Measurements from ENCODE around the gene BRD4.

Gene BRD4

GRCh38 chr19:15371786-15372380, 39.5 kb upstream of the BRD4 start:
- Histone ChIP-seq H3K9me3 (replicated peaks in 1 of 2; ENCODE audit: control insufficient read depth in 2 of 2, insufficient read depth in 1 of 2, low read depth in 1 of 2, low read length in 2 of 2) (no peaks in the 10 kb centered on the region), H3K14ac (ENCODE audit: low read length) (no peak overlapping the region), H2BK120ac (ENCODE audit: low read depth, low read length) (no peak overlapping the region), H2BK15ac (ENCODE audit: low read length) (no peak overlapping the region), H3K79me1 (ENCODE audit: low read depth, low read length) (peaks cover 16% of the 10 kb centered on the region), H2BK5ac (ENCODE audit: low read length) (no peak overlapping the region), H2AK5ac (ENCODE audit: low read depth, low read length) (no peak overlapping the region), H4K8ac (ENCODE audit: low read depth, low read length) (no peak overlapping the region), H3K36me3 (replicated peaks in 1 of 2; ENCODE audit: control insufficient read depth in 2 of 2, insufficient read depth in 2 of 2, low read length in 2 of 2) (peaks cover 52 to 86% of the 10 kb centered on the region in 2 donors), H4K91ac (ENCODE audit: low read depth, low read length, poor library complexity) (no peak overlapping the region), H3K18ac (ENCODE audit: low read length) (no peak overlapping the region), H2BK12ac (ENCODE audit: low read length) (no peak overlapping the region), H3K9ac (ENCODE audit: low read depth, low read length, poor library complexity) (no peak overlapping the region), H3K4me2 (ENCODE audit: insufficient read depth, low read length, poor library complexity, severe bottlenecking) (no peak overlapping the region), H3K4me3 (ENCODE audit: low read length in 2 of 2) (no peak overlapping the region), H3K27me3 (ENCODE audit: control insufficient read depth in 3 of 3, insufficient read depth in 3 of 3, low read depth in 1 of 3, low read length in 3 of 3) (no peaks in the 10 kb centered on the region), H2AFZ (ENCODE audit: low read length) (no peak overlapping the region), H3K23ac (ENCODE audit: low read depth, low read length, poor library complexity) (no peak overlapping the region), H3K4ac (ENCODE audit: low read length) (no peak overlapping the region), H3K27ac (replicated peaks; ENCODE audit: low read length) (no peak overlapping the region), H3K4me1 (ENCODE audit: control insufficient read depth in 2 of 2, insufficient read depth in 1 of 2, low read depth in 1 of 2, low read length in 2 of 2) (no peaks in the 10 kb centered on the region)
- WGBS, 2 donors (ENCODE audit: extremely low coverage in 2 of 2, insufficient read length in 2 of 2, insufficient replicate concordance in 1 of 2), result no CpG with 5 or more reads among the region's 17 CpGs
- no peak for DNase-seq (ENCODE audit: low spot score)

- H3K36me3 ChIP-seq (replicated peaks in 1 of 2; ENCODE audit: control insufficient read depth in 2 of 2, insufficient read depth in 2 of 2, low read length in 2 of 2), result peaks cover 52 to 93% of the 10 kb centered on the region in 2 donors
- no peak overlapping the region for H3K4me2 ChIP-seq (ENCODE audit: insufficient read depth, low read length, poor library complexity, severe bottlenecking)
These were observed 38.8 kb upstream of the BRD4 start for GRCh38 chr19:15371119-15371518.

GRCh38 chr19:15369594-15369891, 37.2 kb upstream of the BRD4 start:
- peaks cover 62 to 96% of the 10 kb centered on the region in 2 donors for H3K36me3 ChIP-seq (replicated peaks in 1 of 2; ENCODE audit: control insufficient read depth in 2 of 2, insufficient read depth in 2 of 2, low read length in 2 of 2)
- no peak overlapping the region for H3K9ac ChIP-seq (ENCODE audit: low read depth, low read length, poor library complexity)

More at GRCh38 chr19:15371119-15371518, 38.8 kb upstream of the BRD4 start:
- peak overlapping the region; percentile 76 for H3K18ac ChIP-seq (ENCODE audit: low read length)
- no peak overlapping the region for H3K27ac ChIP-seq (replicated peaks; ENCODE audit: low read length)
- H2BK120ac ChIP-seq (ENCODE audit: low read depth, low read length), result no peak overlapping the region
- H4K91ac ChIP-seq (ENCODE audit: low read depth, low read length, poor library complexity), result no peak overlapping the region
- WGBS, 2 donors (ENCODE audit: extremely low coverage in 2 of 2, insufficient read length in 2 of 2, insufficient replicate concordance in 1 of 2), result no CpG with 5 or more reads among the region's 7 CpGs
- no peak overlapping the region for H3K4ac ChIP-seq (ENCODE audit: low read length)
- no peak overlapping the region for H2AFZ ChIP-seq (ENCODE audit: low read length)
- H4K8ac ChIP-seq (ENCODE audit: low read depth, low read length), result no peak overlapping the region
- no peaks in the 10 kb centered on the region for H3K4me1 ChIP-seq (ENCODE audit: control insufficient read depth in 2 of 2, insufficient read depth in 1 of 2, low read depth in 1 of 2, low read length in 2 of 2)
- no peaks in the 10 kb centered on the region for H3K27me3 ChIP-seq (ENCODE audit: control insufficient read depth in 3 of 3, insufficient read depth in 3 of 3, low read depth in 1 of 3, low read length in 3 of 3)
- no peak overlapping the region for H2BK12ac ChIP-seq (ENCODE audit: low read length)
- H3K4me3 ChIP-seq (ENCODE audit: low read length in 2 of 2), result no peak overlapping the region
- H3K9ac ChIP-seq (ENCODE audit: low read depth, low read length, poor library complexity), result no peak overlapping the region
- H3K14ac ChIP-seq (ENCODE audit: low read length), result no peak overlapping the region
- H2BK5ac ChIP-seq (ENCODE audit: low read length), result no peak overlapping the region
- no peak overlapping the region for H3K23ac ChIP-seq (ENCODE audit: low read depth, low read length, poor library complexity)
- no peak overlapping the region for H2BK15ac ChIP-seq (ENCODE audit: low read length)
- H3K79me1 ChIP-seq (ENCODE audit: low read depth, low read length), result peaks cover 16% of the 10 kb centered on the region
- no peak overlapping the region for H2AK5ac ChIP-seq (ENCODE audit: low read depth, low read length)
- no peaks in the 10 kb centered on the region for H3K9me3 ChIP-seq (replicated peaks in 1 of 2; ENCODE audit: control insufficient read depth in 2 of 2, insufficient read depth in 1 of 2, low read depth in 1 of 2, low read length in 2 of 2)
- no peak for DNase-seq (ENCODE audit: low spot score)

DNA sequence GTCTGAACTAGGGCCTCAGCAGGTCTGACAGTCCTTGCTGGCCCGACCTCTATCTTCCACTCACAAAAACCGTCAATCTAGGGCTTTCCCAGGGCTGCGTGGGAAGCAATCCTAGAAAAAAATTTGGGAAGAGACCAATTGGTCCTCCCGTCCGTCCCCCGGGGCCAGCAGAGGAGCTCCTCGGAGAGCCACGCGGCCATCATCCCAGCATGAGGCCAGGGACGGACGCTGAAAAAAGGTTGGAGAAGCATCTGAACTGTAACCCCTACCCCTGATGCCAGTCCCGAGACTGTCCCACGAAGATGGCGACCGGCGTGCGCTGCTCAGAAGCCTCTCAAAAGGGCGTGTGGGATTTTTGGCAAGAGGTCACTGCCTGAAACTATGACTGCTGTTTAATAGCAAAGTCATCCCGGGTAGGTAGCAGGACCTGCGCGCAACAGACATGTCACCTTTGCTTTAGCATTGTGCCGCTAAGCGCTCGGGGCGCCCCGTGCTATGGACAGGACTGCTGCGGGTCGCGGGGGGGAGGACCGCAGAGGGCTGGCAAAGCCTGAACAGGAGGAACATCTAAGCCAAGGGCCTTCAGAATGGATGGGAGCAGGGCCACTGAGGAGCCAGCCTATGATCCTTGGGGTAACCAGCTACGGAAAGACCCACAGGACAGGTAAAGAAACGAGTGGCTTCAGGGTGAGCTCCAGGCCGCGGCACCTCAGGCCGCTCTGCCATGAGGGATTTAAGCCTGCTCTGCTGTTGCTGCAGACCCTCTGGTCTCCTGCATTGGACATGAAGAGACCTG, 36.7 kb upstream of the BRD4 start:
- Histone ChIP-seq H3K14ac (ENCODE audit: low read length) (peak overlapping the region; percentile 6), H2AK5ac (ENCODE audit: low read depth, low read length) (no peak overlapping the region), H2BK12ac (ENCODE audit: low read length) (no peak overlapping the region), H4K8ac (ENCODE audit: low read depth, low read length) (no peak overlapping the region), H3K79me1 (ENCODE audit: low read depth, low read length) (peaks cover 14% of the 10 kb centered on the region), H3K23ac (ENCODE audit: low read depth, low read length, poor library complexity) (no peak overlapping the region), H2BK5ac (ENCODE audit: low read length) (no peak overlapping the region), H2BK120ac (ENCODE audit: low read depth, low read length) (no peak overlapping the region), H2BK15ac (ENCODE audit: low read length) (no peak overlapping the region), H3K9me3 (replicated peaks in 1 of 2; ENCODE audit: control insufficient read depth in 2 of 2, insufficient read depth in 1 of 2, low read depth in 1 of 2, low read length in 2 of 2) (peaks cover 2 to 9% of the 10 kb centered on the region in 2 donors), H3K4me3 (ENCODE audit: low read length in 2 of 2) (no peak overlapping the region), H3K18ac (ENCODE audit: low read length) (no peak overlapping the region), H3K27ac (replicated peaks; ENCODE audit: low read length) (no peak overlapping the region), H3K36me3 (replicated peaks in 1 of 2; ENCODE audit: control insufficient read depth in 2 of 2, insufficient read depth in 2 of 2, low read length in 2 of 2) (peaks cover 62 to 97% of the 10 kb centered on the region in 2 donors), H2AFZ (ENCODE audit: low read length) (no peak overlapping the region), H3K4ac (ENCODE audit: low read length) (no peak overlapping the region), H4K91ac (ENCODE audit: low read depth, low read length, poor library complexity) (no peak overlapping the region), H3K4me2 (ENCODE audit: insufficient read depth, low read length, poor library complexity, severe bottlenecking) (no peak overlapping the region), H3K27me3 (ENCODE audit: control insufficient read depth in 3 of 3, insufficient read depth in 3 of 3, low read depth in 1 of 3, low read length in 3 of 3) (no peaks in the 10 kb centered on the region), H3K9ac (ENCODE audit: low read depth, low read length, poor library complexity) (no peak overlapping the region), H3K4me1 (ENCODE audit: control insufficient read depth in 2 of 2, insufficient read depth in 1 of 2, low read depth in 1 of 2, low read length in 2 of 2) (no peaks in the 10 kb centered on the region)
- no peak for DNase-seq (ENCODE audit: low spot score)
- no CpG with 5 or more reads among the region's 35 CpGs for WGBS, 2 donors (ENCODE audit: extremely low coverage in 2 of 2, insufficient read length in 2 of 2, insufficient replicate concordance in 1 of 2)

More at GRCh38 chr19:15369594-15369891, 37.2 kb upstream of the BRD4 start:
- Histone ChIP-seq H3K4ac (ENCODE audit: low read length) (no peak overlapping the region), H3K23ac (ENCODE audit: low read depth, low read length, poor library complexity) (no peak overlapping the region), H4K8ac (ENCODE audit: low read depth, low read length) (no peak overlapping the region), H3K4me3 (ENCODE audit: low read length in 2 of 2) (no peak overlapping the region), H3K18ac (ENCODE audit: low read length) (no peak overlapping the region), H2AK5ac (ENCODE audit: low read depth, low read length) (no peak overlapping the region), H3K4me1 (ENCODE audit: control insufficient read depth in 2 of 2, insufficient read depth in 1 of 2, low read depth in 1 of 2, low read length in 2 of 2) (no peaks in the 10 kb centered on the region), H3K4me2 (ENCODE audit: insufficient read depth, low read length, poor library complexity, severe bottlenecking) (no peak overlapping the region), H4K91ac (ENCODE audit: low read depth, low read length, poor library complexity) (no peak overlapping the region), H2BK5ac (ENCODE audit: low read length) (no peak overlapping the region), H3K9me3 (replicated peaks in 1 of 2; ENCODE audit: control insufficient read depth in 2 of 2, insufficient read depth in 1 of 2, low read depth in 1 of 2, low read length in 2 of 2) (peaks cover 2 to 8% of the 10 kb centered on the region in 2 donors), H2AFZ (ENCODE audit: low read length) (no peak overlapping the region), H2BK12ac (ENCODE audit: low read length) (no peak overlapping the region), H3K79me1 (ENCODE audit: low read depth, low read length) (peaks cover 16% of the 10 kb centered on the region), H3K14ac (ENCODE audit: low read length) (no peak overlapping the region), H3K27me3 (ENCODE audit: control insufficient read depth in 3 of 3, insufficient read depth in 3 of 3, low read depth in 1 of 3, low read length in 3 of 3) (no peaks in the 10 kb centered on the region), H3K27ac (replicated peaks; ENCODE audit: low read length) (no peak overlapping the region), H2BK120ac (ENCODE audit: low read depth, low read length) (no peak overlapping the region), H2BK15ac (ENCODE audit: low read length) (no peak overlapping the region)
- no CpG with 5 or more reads among the region's 9 CpGs for WGBS, 2 donors (ENCODE audit: extremely low coverage in 2 of 2, insufficient read length in 2 of 2, insufficient replicate concordance in 1 of 2)
- DNase-seq (ENCODE audit: low spot score), result no peak
